ENCODE data around the gene TUT4.

- no peak for TF ChIP-seq CTCF (IDR thresholded peaks at IDR 0.05; ENCODE audit: low read depth, low read length)
- no peak for TF ChIP-seq EZH2phosphoT487 (IDR thresholded peaks at IDR 0.05; ENCODE audit: low read depth)
Measured at GRCh38 chr1:52424231-52424636, 128.7 kb downstream of the TUT4 start.

Data from OCI-LY3 (cell line).